Skeletal muscle satellite cell (primary cell): Measurements from ENCODE around the gene ARMH3.
"Not testable (repeated sequence)": the region's sequence is repeated elsewhere in the genome, so short reads cannot be mapped to it uniquely, and the experiment has no call there.

Experiments used
- H3K27me3 ChIP-seq: 2 replicates; pipeline ENCODE4 v1.7.0; 2013; ENCODE audit warnings: low read length; ENCODE audit not compliant: control insufficient read depth, insufficient read depth
- H3K36me3 ChIP-seq: 2 replicates; pipeline ENCODE4 v1.7.0; 2013; ENCODE audit warnings: mild to moderate bottlenecking, control low read depth, low read length; ENCODE audit not compliant: insufficient read depth
- H3K4me1 ChIP-seq: 2 replicates; pipeline ENCODE4 v1.7.0; 2013; ENCODE audit warnings: low read length; ENCODE audit not compliant: control insufficient read depth, insufficient read depth
- H3K4me2 ChIP-seq: 2 replicates; pipeline ENCODE4 v1.7.0; 2013; ENCODE audit warnings: mild to moderate bottlenecking, low read length
- H3K4me3 ChIP-seq: 2 replicates; pipeline ENCODE4 v1.7.0; 2013; ENCODE audit warnings: low read length
- H3K9ac ChIP-seq: 2 replicates; pipeline ENCODE4 v1.7.0; 2013; ENCODE audit warnings: mild to moderate bottlenecking, low read depth, low read length, moderate library complexity
- H3K9me3 ChIP-seq: replicated peaks from 2 replicates; pipeline ENCODE4 v1.7.0; 2013; ENCODE audit warnings: mild to moderate bottlenecking, control low read depth, low read length

The ARMH3 gene

GRCh38 chr10:102067091-102067916 is 11.3 kb upstream of the ARMH3 start:
- no peaks in the 10 kb centered on the region for H3K27me3 ChIP-seq
- H3K4me2 ChIP-seq, result peak overlapping the region; percentile 100
- H3K9me3 ChIP-seq, result no peaks in the 10 kb centered on the region
- peaks cover 23% of the 10 kb centered on the region for H3K36me3 ChIP-seq
- H3K4me1 ChIP-seq, result peaks cover 18% of the 10 kb centered on the region
- peak overlapping the region; percentile 96 for H3K9ac ChIP-seq
- peak overlapping the region; percentile 94 for H3K4me3 ChIP-seq

- H3K9ac ChIP-seq, result peak overlapping the region; percentile 96
- peaks cover 18% of the 10 kb centered on the region for H3K4me1 ChIP-seq
- no peaks in the 10 kb centered on the region for H3K27me3 ChIP-seq
- peak overlapping the region; percentile 94 for H3K4me3 ChIP-seq
- H3K9me3 ChIP-seq, result no peaks in the 10 kb centered on the region
- H3K4me2 ChIP-seq, result peak overlapping the region; percentile 100
- H3K36me3 ChIP-seq, result peaks cover 23% of the 10 kb centered on the region
Observed at GRCh38 chr10:102066399-102067088, 10.6 kb upstream of the ARMH3 start.

GRCh38 chr10:102065561-102066398 is 9.8 kb upstream of the ARMH3 start:
- H3K4me2 ChIP-seq, result peak overlapping the region; percentile 100
- H3K4me3 ChIP-seq, result peak overlapping the region; percentile 94
- H3K9ac ChIP-seq, result peak overlapping the region; percentile 96
- H3K4me1 ChIP-seq, result peaks cover 18% of the 10 kb centered on the region
- no peaks in the 10 kb centered on the region for H3K9me3 ChIP-seq
- peaks cover 23% of the 10 kb centered on the region for H3K36me3 ChIP-seq
- no peaks in the 10 kb centered on the region for H3K27me3 ChIP-seq

- H3K9me3 ChIP-seq, result no peaks in the 10 kb centered on the region
- H3K9ac ChIP-seq, result peak within 1 kb of the TSS; percentile 96
- peak within 1 kb of the TSS; percentile 94 for H3K4me3 ChIP-seq
- H3K4me1 ChIP-seq, result peaks cover 18% of the 10 kb centered on the region
- H3K27me3 ChIP-seq, result no peaks in the 10 kb centered on the region
- peaks cover 23% of the 10 kb centered on the region for H3K36me3 ChIP-seq
- H3K4me2 ChIP-seq, result peak within 1 kb of the TSS; percentile 100
Observed at GRCh38 chr10:102064868-102065560, 9.0 kb upstream of the ARMH3 start, which contains the start of gene HPS6. Gene HPS6, plus strand, starts transcription at chr10:102065349. Its CDS starts 126 bp downstream, at chr10:102065475.

GRCh38 chr10:102064503-102064867 is 8.5 kb upstream of the ARMH3 start:
- Histone ChIP-seq H3K9me3 (no peaks in the 10 kb centered on the region), H3K9ac (peak overlapping the region; percentile 96), H3K27me3 (no peaks in the 10 kb centered on the region), H3K36me3 (peaks cover 23% of the 10 kb centered on the region), H3K4me3 (peak overlapping the region; percentile 94), H3K4me1 (peaks cover 18% of the 10 kb centered on the region), H3K4me2 (peak overlapping the region; percentile 100)

GRCh38 chr10:102059987-102060386 is 4.0 kb upstream of the ARMH3 start:
- Histone ChIP-seq H3K9ac (no peak overlapping the region), H3K4me3 (no peak overlapping the region), H3K27me3 (no peaks in the 10 kb centered on the region), H3K36me3 (no peaks in the 10 kb centered on the region), H3K4me2 (no peak overlapping the region), H3K9me3 (no peaks in the 10 kb centered on the region), H3K4me1 (peaks cover 3% of the 10 kb centered on the region)

GRCh38 chr10:102054881-102055646 is 909 bp downstream of the ARMH3 start:
- Histone ChIP-seq H3K4me1 (peaks cover 14% of the 10 kb centered on the region), H3K4me3 (peak overlapping the region; percentile 90)
- H3K27me3 ChIP-seq, result not testable (repeated sequence)

GRCh38 chr10:102046095-102046494 is 9.9 kb downstream of the ARMH3 start:
- Histone ChIP-seq H3K4me3 (no peak overlapping the region), H3K9me3 (no peaks in the 10 kb centered on the region), H3K4me1 (no peaks in the 10 kb centered on the region), H3K27me3 (no peaks in the 10 kb centered on the region), H3K9ac (no peak overlapping the region), H3K4me2 (no peak overlapping the region), H3K36me3 (no peaks in the 10 kb centered on the region)

More at GRCh38 chr10:102054881-102055646, 909 bp downstream of the ARMH3 start:
- not testable (repeated sequence) for H3K9me3 ChIP-seq, H3K36me3 ChIP-seq
- Histone ChIP-seq H3K9ac (peak overlapping the region; percentile 93), H3K4me2 (peak overlapping the region; percentile 97)

- Histone ChIP-seq H3K36me3 (no peaks in the 10 kb centered on the region), H3K9me3 (no peaks in the 10 kb centered on the region), H3K4me1 (no peaks in the 10 kb centered on the region), H3K4me2 (no peak overlapping the region), H3K4me3 (no peak overlapping the region), H3K27me3 (no peaks in the 10 kb centered on the region), H3K9ac (no peak overlapping the region)
Observed at GRCh38 chr10:102045292-102045691, 10.7 kb downstream of the ARMH3 start.

- Histone ChIP-seq H3K4me2 (no peak overlapping the region), H3K4me1 (no peaks in the 10 kb centered on the region), H3K36me3 (peaks cover 4% of the 10 kb centered on the region), H3K9ac (no peak overlapping the region), H3K9me3 (no peaks in the 10 kb centered on the region), H3K27me3 (no peaks in the 10 kb centered on the region), H3K4me3 (no peak overlapping the region)
Observed at GRCh38 chr10:102040305-102041050, 15.5 kb downstream of the ARMH3 start.
